ENCODE data around the gene WDR17.

The WDR17 gene

DNA sequence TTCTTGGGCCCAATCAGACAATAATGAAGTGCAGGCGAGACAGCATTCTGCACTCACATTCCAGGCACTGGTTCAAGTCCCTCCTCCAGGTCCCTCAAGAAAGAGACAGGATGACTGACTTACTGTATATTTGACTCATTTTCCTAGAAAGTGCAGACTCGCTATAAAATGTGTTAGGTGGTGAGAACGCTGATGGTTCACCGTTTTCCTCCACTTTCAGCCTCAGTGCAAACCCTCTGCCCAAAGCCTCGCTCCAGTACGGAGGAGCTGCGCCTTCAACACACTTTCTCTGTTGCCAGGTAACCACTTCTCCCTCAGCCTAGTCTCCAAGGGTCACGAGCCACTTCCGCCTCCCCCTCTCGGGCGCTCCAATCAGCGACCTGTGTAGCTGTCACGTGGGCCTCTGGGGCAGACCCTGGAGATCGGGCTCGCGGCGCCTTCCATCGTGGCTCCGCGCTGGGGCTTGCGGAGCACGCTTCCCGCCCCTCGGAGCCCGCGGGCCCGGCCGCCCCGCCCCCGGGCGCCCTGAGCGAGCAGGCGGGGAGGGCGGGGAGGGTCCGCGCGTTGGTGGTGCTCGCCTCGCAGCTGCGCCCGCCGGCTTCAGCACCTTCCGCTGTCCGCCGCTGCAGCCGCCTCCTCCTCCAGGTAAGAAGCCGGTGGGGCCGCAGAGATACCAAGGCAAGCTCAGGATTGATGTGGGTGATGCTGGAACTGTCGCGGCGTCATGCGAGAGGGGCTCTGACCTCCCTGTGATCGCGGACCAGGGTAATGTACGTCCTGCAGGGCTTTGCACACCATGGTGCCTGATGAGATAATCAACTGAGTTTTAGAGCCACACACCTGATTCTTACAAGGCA lies at the start of gene WDR17:
Gene WDR17, plus strand, starts transcription at position 407 of the 857 bp plus-strand sequence. CDS start 45,740 bp downstream, outside the sequence.
- Mint-ChIP-seq H3K27me3 (peaks cover 20% of the 10 kb centered on the region), H3K9me3 (no peaks in the 10 kb centered on the region), H3K4me1 (peaks cover 12% of the 10 kb centered on the region), H3K36me3 (no peaks in the 10 kb centered on the region), H3K27ac (peak within 1 kb of the TSS; percentile 55), H3K4me3 (peak within 1 kb of the TSS; percentile 92)

DNA sequence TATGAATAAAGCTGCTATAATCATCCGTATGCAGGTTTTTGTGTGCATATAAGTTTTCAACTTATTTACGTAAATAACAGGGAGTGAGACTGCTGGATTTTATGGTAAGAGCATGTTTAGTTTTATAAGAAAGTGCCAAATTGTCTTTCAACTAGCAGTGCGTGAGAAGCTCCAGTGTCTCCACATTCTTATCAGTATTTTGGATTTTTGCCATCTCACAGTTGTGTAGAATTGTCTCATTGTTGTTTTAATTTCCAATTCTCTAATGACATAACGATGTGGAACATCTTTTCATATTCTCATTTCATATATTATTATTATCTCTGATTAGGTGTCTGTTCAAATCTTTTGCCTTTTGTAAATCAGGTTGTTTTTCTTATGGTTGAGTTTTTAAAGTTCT lies 49.0 kb upstream of the WDR17 start:
- Mint-ChIP-seq H3K36me3 (no peaks in the 10 kb centered on the region), H3K9me3 (no peaks in the 10 kb centered on the region), H3K4me1 (no peaks in the 10 kb centered on the region), H3K27ac (no peak overlapping the region), H3K4me3 (no peak overlapping the region), H3K27me3 (peaks cover 1% of the 10 kb centered on the region)

DNA sequence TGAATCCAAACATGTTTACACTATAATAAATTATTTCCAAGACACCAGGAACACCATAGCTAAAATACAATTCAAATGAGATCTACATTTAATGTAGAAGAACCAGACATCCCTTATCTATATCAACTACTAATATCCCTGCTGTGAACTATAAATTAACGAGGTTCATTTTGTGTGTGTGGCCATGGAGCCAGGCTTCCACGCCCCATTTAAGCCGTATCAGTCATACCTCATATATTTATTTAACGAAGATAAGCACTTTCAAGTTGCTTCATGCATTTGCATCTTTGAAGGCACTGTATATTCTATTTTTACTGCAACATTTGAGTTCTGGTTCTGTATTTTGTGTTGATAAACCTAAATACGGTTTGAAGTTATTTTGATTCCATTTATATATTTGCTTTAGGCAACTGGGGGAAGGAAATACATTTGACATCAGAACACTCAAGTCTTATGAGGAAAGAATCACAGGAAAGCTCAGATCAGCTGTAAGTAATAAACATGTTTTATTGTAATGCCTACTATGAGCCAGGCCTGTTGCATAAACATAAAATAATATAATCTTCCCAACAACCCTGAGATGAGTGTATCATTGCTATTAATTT lies 45.1 kb upstream of the WDR17 start:
- H3K9me3 Mint-ChIP-seq = no peaks in the 10 kb centered on the region
- no peaks in the 10 kb centered on the region for H3K36me3 Mint-ChIP-seq
- no peaks in the 10 kb centered on the region for H3K4me1 Mint-ChIP-seq
- no peak overlapping the region for H3K4me3 Mint-ChIP-seq
- H3K27me3 Mint-ChIP-seq = peaks cover 8% of the 10 kb centered on the region
- H3K27ac Mint-ChIP-seq = no peak overlapping the region

DNA sequence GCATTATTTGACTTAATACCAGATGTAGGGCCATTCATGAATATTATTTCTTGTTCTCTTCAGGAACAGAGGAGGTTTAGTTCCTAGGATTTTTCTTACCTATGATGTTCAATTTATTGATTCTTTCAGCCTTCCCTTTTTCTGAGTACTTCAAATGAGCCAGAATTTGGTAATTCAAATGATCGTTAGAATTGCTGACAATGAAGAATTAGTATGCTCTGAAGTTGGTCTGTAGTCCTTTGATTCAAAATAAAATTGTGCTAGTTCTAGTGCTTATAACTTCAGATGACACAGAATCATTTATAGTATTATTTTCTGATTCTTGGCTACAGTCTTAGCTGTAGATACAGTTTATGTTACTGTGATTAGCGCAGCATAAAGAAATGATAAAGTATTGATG lies 35.2 kb upstream of the WDR17 start:
- Mint-ChIP-seq H3K27ac (no peak overlapping the region), H3K4me1 (no peaks in the 10 kb centered on the region), H3K9me3 (no peaks in the 10 kb centered on the region), H3K36me3 (no peaks in the 10 kb centered on the region), H3K4me3 (no peak overlapping the region), H3K27me3 (peaks cover 6% of the 10 kb centered on the region)

DNA sequence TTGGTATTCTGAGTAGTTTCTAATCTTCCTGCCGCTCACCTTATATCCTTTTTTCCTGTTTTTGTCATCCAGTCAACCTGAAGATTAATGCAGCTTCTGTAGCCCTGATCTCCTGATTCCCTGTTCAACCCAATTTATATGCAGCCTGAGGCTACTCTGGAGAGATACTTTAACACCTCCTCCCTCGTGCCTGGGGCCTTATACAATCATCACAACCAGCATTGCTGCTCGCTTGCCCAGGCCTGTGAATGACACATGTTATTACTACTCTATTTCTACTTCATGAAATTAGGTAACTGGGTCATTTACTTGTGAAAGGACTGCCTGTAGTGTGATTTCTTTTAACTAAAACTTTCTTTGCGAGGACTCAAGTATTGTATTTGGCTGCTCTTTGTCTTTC lies 33.7 kb upstream of the WDR17 start:
- no peak overlapping the region for H3K4me3 Mint-ChIP-seq
- peaks cover 2% of the 10 kb centered on the region for H3K27me3 Mint-ChIP-seq
- no peaks in the 10 kb centered on the region for H3K36me3 Mint-ChIP-seq
- H3K27ac Mint-ChIP-seq = no peak overlapping the region
- H3K4me1 Mint-ChIP-seq = no peaks in the 10 kb centered on the region
- no peaks in the 10 kb centered on the region for H3K9me3 Mint-ChIP-seq

DNA sequence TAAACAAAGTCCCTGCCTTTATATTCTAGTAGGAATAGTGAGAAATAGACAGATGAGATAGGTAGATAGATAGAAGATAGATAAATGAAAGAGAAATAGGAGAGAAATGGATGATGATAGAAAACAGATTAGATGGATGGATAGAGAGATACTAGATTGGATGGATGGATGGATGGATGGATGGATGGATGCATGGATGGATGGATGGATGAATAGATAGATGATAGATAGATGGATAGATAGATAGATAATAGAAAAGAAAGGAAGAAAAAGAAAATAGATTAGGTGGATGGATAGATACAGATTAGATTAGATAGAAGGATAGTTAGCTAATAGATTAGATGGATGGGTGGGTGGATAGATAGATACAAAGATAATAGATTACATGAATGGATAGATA lies 33.2 kb upstream of the WDR17 start:
- Mint-ChIP-seq H3K4me3 (no peak overlapping the region), H3K9me3 (no peaks in the 10 kb centered on the region), H3K4me1 (no peaks in the 10 kb centered on the region), H3K27ac (no peak overlapping the region), H3K36me3 (no peaks in the 10 kb centered on the region), H3K27me3 (no peaks in the 10 kb centered on the region)

DNA sequence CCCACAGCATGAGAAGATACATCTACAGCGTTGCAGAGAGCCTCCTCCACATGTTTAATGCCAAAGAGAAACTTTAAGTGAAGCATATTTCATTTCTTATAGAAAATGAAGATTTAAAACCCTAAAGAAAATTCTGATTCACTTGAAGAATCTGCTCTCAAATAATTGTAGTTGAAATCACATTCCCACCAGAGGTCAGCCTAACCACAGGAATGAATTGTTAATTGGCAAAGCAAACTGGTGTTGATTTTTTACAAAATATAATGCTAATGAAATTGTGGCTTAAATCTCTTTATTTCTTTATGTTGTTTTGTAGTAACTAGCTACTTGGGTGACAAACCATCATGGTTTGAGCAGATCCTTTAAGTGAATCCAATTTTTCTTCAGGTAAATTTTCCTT lies 31.1 kb upstream of the WDR17 start:
- Mint-ChIP-seq H3K4me3 (no peak overlapping the region), H3K9me3 (no peaks in the 10 kb centered on the region), H3K27me3 (no peaks in the 10 kb centered on the region), H3K27ac (no peak overlapping the region), H3K4me1 (no peaks in the 10 kb centered on the region), H3K36me3 (no peaks in the 10 kb centered on the region)

DNA sequence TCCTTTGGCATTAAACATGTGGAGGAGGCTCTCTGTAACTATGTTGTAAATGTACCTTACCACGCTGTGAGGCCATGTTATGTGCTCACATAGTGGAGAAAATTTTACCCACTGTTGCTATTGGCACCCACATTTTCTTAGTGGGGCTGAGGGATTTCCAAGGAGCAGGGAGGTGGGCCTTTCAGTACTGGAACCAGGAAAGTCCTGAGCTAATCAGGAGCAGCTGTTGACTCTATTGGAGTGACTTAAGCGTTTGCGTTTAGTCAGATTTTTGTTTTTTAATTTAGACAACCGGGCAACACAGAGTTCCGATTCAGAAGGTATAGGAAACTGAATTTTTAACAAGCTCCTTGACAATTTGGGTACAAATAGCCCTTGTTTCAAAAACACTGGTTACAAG lies 30.7 kb upstream of the WDR17 start:
- H3K4me3 Mint-ChIP-seq = no peak overlapping the region
- no peaks in the 10 kb centered on the region for H3K36me3 Mint-ChIP-seq
- H3K4me1 Mint-ChIP-seq = no peaks in the 10 kb centered on the region
- H3K9me3 Mint-ChIP-seq = no peaks in the 10 kb centered on the region
- no peak overlapping the region for H3K27ac Mint-ChIP-seq
- H3K27me3 Mint-ChIP-seq = no peaks in the 10 kb centered on the region

DNA sequence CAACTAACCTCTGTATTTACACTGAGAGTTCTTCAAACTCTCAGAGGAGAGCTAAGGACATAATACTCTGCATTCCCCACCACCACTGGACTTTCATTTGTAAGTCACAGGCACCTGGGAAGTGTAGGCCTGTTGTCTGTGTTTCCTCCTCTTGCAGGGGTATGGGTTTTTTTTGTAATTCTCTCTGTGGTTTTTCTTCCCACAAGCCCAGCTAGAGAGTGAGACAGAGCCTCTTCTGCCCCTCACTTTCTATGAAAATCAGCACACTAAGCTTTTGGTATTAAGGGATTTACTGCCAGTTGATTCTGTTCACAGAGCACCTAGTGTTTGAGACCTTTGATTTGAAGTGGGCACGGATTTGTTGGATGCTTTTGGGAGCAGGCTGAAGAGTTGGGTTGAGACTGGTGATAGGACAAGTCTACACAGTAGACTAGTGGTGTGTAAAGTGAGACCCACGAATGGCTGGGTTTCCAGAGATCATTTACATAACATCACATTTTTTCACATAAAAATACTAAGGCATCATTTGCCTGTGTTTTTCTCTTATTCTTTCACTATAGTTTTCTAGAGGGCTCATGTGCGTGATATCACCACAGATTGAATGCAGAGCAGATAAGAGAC lies 28.9 kb upstream of the WDR17 start:
- Mint-ChIP-seq H3K9me3 (no peaks in the 10 kb centered on the region), H3K4me1 (no peaks in the 10 kb centered on the region), H3K27ac (no peak overlapping the region)

DNA sequence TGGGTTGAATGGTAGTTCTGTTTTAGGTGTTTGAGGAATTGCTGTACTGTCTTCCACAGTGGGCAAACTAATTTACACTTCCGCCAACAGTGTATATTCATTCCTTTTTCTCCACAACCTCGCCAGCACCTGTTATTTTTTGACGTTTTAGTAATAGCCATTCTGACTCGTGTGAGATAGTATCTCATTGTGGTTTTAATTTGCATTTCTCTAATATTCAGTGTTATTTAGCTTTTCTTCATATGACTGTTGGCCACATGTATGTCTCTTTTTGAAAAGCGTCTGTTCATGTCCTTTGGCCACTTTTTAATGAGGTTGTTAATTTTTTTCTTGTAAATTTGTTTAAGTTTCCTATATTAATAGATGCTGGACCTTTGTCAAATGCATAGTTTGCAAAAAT lies 26.9 kb upstream of the WDR17 start:
- H3K9me3 Mint-ChIP-seq = no peaks in the 10 kb centered on the region
- H3K27me3 Mint-ChIP-seq = peaks cover 10% of the 10 kb centered on the region
- H3K4me3 Mint-ChIP-seq = no peak overlapping the region
- no peaks in the 10 kb centered on the region for H3K36me3 Mint-ChIP-seq
- no peaks in the 10 kb centered on the region for H3K4me1 Mint-ChIP-seq
- no peak overlapping the region for H3K27ac Mint-ChIP-seq

More for the DNA sequence above, 28.9 kb upstream of the WDR17 start:
- peaks cover 2% of the 10 kb centered on the region for H3K27me3 Mint-ChIP-seq
- no peaks in the 10 kb centered on the region for H3K36me3 Mint-ChIP-seq
- no peak overlapping the region for H3K4me3 Mint-ChIP-seq

DNA sequence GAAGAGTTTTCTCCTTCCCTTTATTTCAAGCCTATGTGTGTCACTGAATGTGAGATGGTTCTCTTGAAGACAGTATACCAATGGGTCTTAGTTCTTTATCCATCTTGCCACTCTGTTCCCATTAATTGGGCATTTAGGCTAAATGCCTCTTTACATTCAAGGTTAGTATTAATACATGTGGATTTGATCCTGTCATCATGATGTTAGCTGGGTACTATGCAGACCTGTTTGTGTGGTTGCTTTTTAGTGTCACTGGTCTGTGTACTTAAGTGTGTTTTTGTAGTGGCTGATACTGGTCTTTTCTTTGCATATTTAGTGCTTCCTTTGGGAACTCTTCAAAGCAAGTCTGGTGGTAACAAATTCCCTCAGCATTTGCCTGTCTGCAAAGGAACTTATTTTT lies 23.4 kb upstream of the WDR17 start:
- no peaks in the 10 kb centered on the region for H3K9me3 Mint-ChIP-seq
- H3K36me3 Mint-ChIP-seq = no peaks in the 10 kb centered on the region
- peaks cover 24% of the 10 kb centered on the region for H3K27me3 Mint-ChIP-seq
- H3K4me1 Mint-ChIP-seq = no peaks in the 10 kb centered on the region
- no peak overlapping the region for H3K27ac Mint-ChIP-seq
- H3K4me3 Mint-ChIP-seq = no peak overlapping the region

DNA sequence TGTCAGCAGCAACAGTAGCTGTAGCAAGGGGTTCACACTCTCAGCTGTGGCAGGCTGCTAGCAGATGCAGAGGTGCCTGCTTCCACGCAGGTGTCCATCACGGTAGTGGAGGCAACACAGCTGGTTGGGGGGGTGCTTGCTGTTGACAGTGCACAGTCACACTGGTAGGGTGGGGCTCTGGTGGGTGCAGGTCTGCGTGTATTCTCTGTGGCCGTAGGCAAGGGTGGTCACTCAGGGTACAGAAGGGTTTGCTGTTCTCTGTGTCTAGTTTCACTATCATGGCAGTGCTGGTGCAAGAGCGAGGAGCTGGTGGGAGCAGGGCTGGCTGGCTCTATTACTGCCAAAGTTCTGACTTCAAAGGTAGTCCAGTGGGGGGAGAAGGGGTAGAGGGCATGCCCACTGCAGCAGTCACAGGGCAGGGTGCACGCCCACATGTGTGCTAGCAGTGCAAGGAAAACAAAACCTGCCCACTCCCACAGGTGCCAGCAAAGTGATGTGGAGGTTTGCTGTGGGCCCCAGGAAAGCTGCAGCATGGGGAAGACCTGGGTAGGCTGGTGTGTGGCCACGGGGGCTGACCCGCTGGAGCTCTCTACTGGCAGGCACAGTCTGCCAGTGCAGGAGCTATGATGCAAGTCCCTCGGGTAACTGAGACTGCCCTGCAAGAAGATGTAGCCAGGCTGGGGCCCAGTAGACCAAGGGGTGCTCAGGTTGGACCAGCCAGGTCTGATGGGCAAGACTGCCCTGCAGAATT lies 21.6 kb upstream of the WDR17 start:
- Mint-ChIP-seq H3K27ac (no peak overlapping the region), H3K4me1 (no peaks in the 10 kb centered on the region), H3K27me3 (peaks cover 27% of the 10 kb centered on the region), H3K4me3 (no peak overlapping the region), H3K9me3 (no peaks in the 10 kb centered on the region), H3K36me3 (no peaks in the 10 kb centered on the region)

DNA sequence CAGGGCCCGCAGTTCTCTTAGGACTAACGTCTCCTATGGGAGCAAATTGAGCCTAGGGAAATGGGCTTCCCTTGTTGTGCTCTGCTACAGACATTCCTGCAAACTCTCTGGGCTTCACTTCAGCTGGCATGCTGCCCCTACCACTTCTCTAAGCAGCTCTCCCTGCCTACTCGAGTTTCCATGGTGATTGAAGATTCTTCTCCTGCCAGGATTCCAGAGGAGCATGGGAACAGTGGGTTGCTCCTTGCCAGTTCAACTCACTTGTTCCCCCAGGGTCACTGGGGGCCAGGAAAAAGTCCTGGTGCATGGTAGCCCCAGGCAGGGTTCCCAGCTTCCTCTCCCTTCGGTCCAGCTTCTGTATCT lies 21.1 kb upstream of the WDR17 start:
- H3K36me3 Mint-ChIP-seq = no peaks in the 10 kb centered on the region
- no peaks in the 10 kb centered on the region for H3K9me3 Mint-ChIP-seq
- H3K27me3 Mint-ChIP-seq = peaks cover 29% of the 10 kb centered on the region
- H3K27ac Mint-ChIP-seq = no peak overlapping the region
- no peaks in the 10 kb centered on the region for H3K4me1 Mint-ChIP-seq
- H3K4me3 Mint-ChIP-seq = no peak overlapping the region

DNA sequence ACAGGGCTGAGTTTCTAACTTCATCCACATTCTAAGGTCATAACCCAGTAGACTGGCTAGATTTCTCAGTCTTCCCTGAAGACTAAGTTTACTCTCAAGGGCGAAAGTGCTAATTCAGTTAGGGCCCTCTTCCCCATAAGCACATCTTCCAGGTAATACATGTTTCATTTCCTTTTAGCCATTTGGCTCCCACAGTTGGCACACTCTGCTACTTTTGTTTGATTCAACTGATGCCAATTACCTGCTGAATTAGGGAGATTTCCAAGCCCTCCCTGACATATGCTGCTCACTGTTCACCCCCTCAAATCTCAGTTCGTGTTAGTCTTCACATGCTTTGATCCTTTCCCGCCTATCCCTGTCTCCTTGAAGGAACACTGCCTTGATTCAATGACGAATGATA lies 17.0 kb upstream of the WDR17 start:
- Mint-ChIP-seq H3K4me1 (no peaks in the 10 kb centered on the region), H3K4me3 (no peak overlapping the region), H3K36me3 (no peaks in the 10 kb centered on the region), H3K9me3 (no peaks in the 10 kb centered on the region), H3K27me3 (peaks cover 21% of the 10 kb centered on the region), H3K27ac (no peak overlapping the region)

DNA sequence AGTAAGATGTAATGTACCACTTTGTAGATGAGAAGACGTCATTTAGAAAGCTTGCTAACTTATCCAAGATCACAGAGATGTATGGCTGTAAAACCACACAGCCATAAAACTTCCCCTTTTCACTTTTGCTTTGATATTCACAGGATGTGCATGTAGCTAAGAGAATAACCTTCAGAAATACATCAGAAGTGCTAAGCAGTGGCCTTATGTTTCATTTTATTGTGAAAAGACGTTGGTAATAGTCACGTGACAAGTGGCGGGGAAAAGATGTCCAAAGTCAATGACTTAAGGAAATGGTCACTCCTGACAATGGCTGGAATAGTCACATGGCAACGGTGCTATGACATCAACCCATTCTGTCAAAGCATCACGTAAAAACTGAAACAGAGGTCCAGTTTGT lies 12.9 kb upstream of the WDR17 start:
- H3K4me3 Mint-ChIP-seq = no peak overlapping the region
- no peaks in the 10 kb centered on the region for H3K36me3 Mint-ChIP-seq
- H3K27me3 Mint-ChIP-seq = peaks cover 4% of the 10 kb centered on the region
- H3K27ac Mint-ChIP-seq = no peak overlapping the region
- H3K9me3 Mint-ChIP-seq = no peaks in the 10 kb centered on the region
- H3K4me1 Mint-ChIP-seq = no peaks in the 10 kb centered on the region

DNA sequence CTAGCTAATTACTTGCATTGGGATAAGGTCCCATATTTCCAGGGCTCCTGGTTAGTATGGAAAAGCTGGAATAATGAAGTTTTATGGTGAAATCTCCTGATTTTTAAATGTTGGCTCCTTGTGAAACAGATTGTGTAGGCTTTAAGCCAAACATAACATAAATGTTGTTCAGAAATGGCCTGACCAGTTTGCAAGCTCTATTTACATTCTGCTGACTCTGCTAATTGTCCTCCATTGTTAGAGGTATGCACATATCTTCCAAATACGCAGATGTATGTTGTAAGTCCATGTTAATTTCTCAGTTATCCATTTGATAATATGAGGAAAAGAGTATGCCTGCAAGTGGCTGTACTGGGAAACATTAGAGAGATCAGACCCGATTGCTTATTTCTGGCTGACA lies 11.9 kb upstream of the WDR17 start:
- Mint-ChIP-seq H3K36me3 (no peaks in the 10 kb centered on the region), H3K4me1 (no peaks in the 10 kb centered on the region), H3K27ac (no peak overlapping the region), H3K4me3 (no peak overlapping the region), H3K9me3 (no peaks in the 10 kb centered on the region), H3K27me3 (peaks cover 2% of the 10 kb centered on the region)

All from activated naive CD4-positive, alpha-beta T cell treated with anti-CD3 and anti-CD28 coated beads, Interleukin-2, amount 50 U/mL, for 24 hours (primary cell).